Measurements from ENCODE around the gene SMC4. TPM values are rescaled to one million over a fixed set of nuclear protein-coding genes. Genes with fewer than 3 reads are reported as not detected.

SMC4 gene
- total and polyA plus RNA-seq, 2 of the 13 experiments (the other 11 are each of a cell fraction or from before 2014, with no cell fraction given) = 19.2 to 74.3 TPM

- TF ChIP-seq ZNF124 (CRISPR knock-in tag; IDR thresholded peaks at IDR 0.05) (0 out of 2 replicates have a peak, but pooled peaks have one; percentile 3), ARNT2 (CRISPR knock-in tag; IDR thresholded peaks at IDR 0.05; ENCODE audit: low read depth) (peak; percentile 92), SMC3 (IDR thresholded peaks at IDR 0.05; ENCODE audit: low read length) (no peak), TFAP4 (IDR thresholded peaks at IDR 0.05; ENCODE audit: borderline replicate concordance, low read depth) (no peak), ZNF749 (CRISPR knock-in tag; IDR thresholded peaks at IDR 0.05; ENCODE audit: borderline replicate concordance) (0 out of 2 replicates have a peak, but pooled peaks have one; percentile 17), MYPOP (CRISPR knock-in tag; IDR thresholded peaks at IDR 0.05) (peak; percentile 61; the same call in 1 of the 2 replicates), RARA (CRISPR knock-in tag; IDR thresholded peaks at IDR 0.05) (0 out of 2 replicates have a peak, but pooled peaks have one; percentile 5), ZNF432 (CRISPR knock-in tag; IDR thresholded peaks at IDR 0.05; ENCODE audit: borderline replicate concordance) (no peak), FOXJ3 (CRISPR knock-in tag; IDR thresholded peaks at IDR 0.05; ENCODE audit: borderline replicate concordance) (no peak), GPBP1L1 (CRISPR knock-in tag; IDR thresholded peaks at IDR 0.05) (no peak), TFDP1 (CRISPR knock-in tag; IDR thresholded peaks at IDR 0.05; ENCODE audit: borderline replicate concordance) (peak; percentile 96), CCDC6 (CRISPR knock-in tag; IDR thresholded peaks at IDR 0.05) (peak; percentile 79), IRF2 (CRISPR knock-in tag; IDR thresholded peaks at IDR 0.05) (no peak), SIN3A (IDR thresholded peaks at IDR 0.05; ENCODE audit: borderline replicate concordance, low read depth, low read length) (peak; percentile 98), PLRG1 (conservative IDR thresholded peaks at IDR 0.05) (no peak), FLYWCH1 (CRISPR knock-in tag; IDR thresholded peaks at IDR 0.05) (peak; percentile 28; the same call in 1 of the 2 replicates), PRDM15 (CRISPR knock-in tag; IDR thresholded peaks at IDR 0.05) (no peak), ZNF614 (CRISPR knock-in tag; IDR thresholded peaks at IDR 0.05; ENCODE audit: borderline replicate concordance) (peak; percentile 63; the same call in 1 of the 2 replicates), CC2D1A (CRISPR knock-in tag; IDR thresholded peaks at IDR 0.05) (peak; percentile 90; the same call in 1 of the 2 replicates), NR2F2 (IDR thresholded peaks at IDR 0.05; ENCODE audit: borderline replicate concordance, low read depth) (peak; percentile 35; the same call in 1 of the 2 replicates)
Observed at GRCh38 chr3:160399125-160400029, at the start of gene SMC4, which contains the start of gene IFT80 (continued).
